PFSK-1 (cell line): ENCODE data around the gene S100P.

ENCODE experiments used
- POLR2AphosphoS5 ChIP-seq: IDR thresholded peaks from 2 replicates; pipeline ENCODE4 v1.6.1; 2012; ENCODE audit warnings: low read depth, mild to moderate bottlenecking, control low read depth, low read length, moderate library complexity
- REST ChIP-seq, 2 experiments: IDR thresholded peaks; 2 replicates each; pipeline versions ENCODE4 v1.6.1 to v1.8.0; 2011 to 2012; ENCODE audit warnings: low read depth in 2 of 2, low read length in 2 of 2, control low read depth in 1 of 2, inconsistent platforms in 1 of 2, mild to moderate bottlenecking in 1 of 2, moderate library complexity in 1 of 2; ENCODE audit not compliant: insufficient read depth in 1 of 2

DNA sequence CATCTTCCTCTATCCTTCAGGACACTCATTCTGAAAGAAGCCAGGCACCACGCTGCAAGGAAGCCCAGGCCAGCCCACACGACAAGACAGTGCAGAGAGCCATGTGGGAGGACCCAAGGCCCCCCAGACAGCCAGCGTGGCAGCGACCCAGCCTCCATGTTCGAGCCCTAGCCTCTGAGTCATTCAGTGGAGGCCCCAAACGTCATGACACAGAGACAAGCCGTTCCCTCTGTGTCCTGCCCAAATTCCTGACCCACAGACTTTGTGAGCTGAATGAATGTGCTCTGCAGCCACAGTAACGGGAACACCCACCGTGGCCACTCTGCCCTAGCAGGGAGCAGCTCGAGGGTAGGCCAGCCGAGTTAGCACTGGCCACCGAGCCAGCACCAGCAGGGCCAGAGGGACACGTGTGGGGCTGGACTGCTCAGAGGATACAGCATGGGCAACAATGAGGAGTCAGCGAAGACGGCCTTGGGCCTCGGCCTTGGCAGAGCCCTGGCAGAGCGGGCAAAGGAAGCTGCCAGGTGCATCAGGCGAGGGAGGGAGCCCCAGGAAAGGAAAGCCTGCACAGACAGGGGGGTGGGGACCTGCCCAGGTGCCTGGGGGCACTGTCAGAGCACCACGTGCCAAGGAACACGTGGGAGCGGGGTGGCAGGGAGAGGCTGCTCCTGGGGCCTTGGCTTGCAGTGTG is 30.9 kb downstream of the S100P start:
- TF ChIP-seq POLR2AphosphoS5: no peak
- TF ChIP-seq REST (IDR thresholded peaks at IDR 0.05; ENCODE audit: insufficient read depth in 1 of 2, low read depth in 2 of 2, low read length in 2 of 2): no peak
